Prostate gland (tissue), 2 donors: ENCODE measurements around the gene NUP133.

ENCODE experiments used
- POLR2A ChIP-seq: fragments of 450-650 bp; IDR thresholded peaks from one replicate; pipeline ENCODE4 v1.6.1; 2016; ENCODE audit warnings: antibody characterized with exemption, mild to moderate bottlenecking
- TF ChIP-seq, protein P1 (sequence below), 4 experiments: fragments of 200-600 bp in 2 of 4; fragments of 450-650 bp in 2 of 4; sonication (generic) in 2 of 4; IDR thresholded peaks; 1 replicate in 3 of 4; 2 replicates in 1 of 4; pipeline ENCODE4 v1.5.1; 2016 to 2019; ENCODE audit warnings: antibody characterized with exemption in 4 of 4, mild to moderate bottlenecking in 2 of 4, moderate library complexity in 2 of 4

DNA sequence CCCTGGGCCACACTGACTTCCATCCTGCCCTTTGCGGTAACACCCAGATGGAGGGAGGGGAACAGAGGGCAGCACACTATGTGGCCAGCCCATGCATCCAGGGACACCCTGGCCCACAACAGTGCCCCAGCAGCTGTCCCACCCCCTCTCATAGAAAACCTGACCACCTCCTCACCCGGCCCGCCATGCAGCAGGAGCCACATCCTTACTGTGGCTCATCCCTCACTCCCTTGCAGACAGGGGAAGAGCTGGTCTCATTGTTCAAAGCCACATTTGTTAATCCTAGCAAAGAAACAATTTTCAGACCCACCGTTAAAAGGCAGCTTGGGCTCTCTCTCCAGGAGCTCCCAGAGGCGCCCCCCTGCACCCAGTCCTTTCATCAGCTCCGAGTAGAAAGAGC is 23.2 kb upstream of the NUP133 start:
- TF ChIP-seq, protein P1, sequence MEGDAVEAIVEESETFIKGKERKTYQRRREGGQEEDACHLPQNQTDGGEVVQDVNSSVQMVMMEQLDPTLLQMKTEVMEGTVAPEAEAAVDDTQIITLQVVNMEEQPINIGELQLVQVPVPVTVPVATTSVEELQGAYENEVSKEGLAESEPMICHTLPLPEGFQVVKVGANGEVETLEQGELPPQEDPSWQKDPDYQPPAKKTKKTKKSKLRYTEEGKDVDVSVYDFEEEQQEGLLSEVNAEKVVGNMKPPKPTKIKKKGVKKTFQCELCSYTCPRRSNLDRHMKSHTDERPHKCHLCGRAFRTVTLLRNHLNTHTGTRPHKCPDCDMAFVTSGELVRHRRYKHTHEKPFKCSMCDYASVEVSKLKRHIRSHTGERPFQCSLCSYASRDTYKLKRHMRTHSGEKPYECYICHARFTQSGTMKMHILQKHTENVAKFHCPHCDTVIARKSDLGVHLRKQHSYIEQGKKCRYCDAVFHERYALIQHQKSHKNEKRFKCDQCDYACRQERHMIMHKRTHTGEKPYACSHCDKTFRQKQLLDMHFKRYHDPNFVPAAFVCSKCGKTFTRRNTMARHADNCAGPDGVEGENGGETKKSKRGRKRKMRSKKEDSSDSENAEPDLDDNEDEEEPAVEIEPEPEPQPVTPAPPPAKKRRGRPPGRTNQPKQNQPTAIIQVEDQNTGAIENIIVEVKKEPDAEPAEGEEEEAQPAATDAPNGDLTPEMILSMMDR (IDR thresholded peaks at IDR 0.05), result no peak
- no peak for TF ChIP-seq POLR2A
